OCI-LY1 (cell line): ENCODE data around the gene GFPT1.
A peak's percentile ranks its signal among the peaks of the same experiment; 100 is the strongest.

Experiments used
- H2AFZ ChIP-seq: fragments of 200-600 bp; sonication (generic), shearing (Covaris generic); 2 replicates; pipeline ENCODE4 v1.6.0; 2014; ENCODE audit warnings: antibody characterized with exemption, mild to moderate bottlenecking, low read length
- H3F3A ChIP-seq: fragments of 200-600 bp; sonication (generic), shearing (Covaris generic); 2 replicates; pipeline ENCODE4 v1.6.0; 2014; ENCODE audit warnings: mild to moderate bottlenecking, antibody characterized with exemption, low read length, moderate library complexity; ENCODE audit not compliant: insufficient read depth
- H3K27ac ChIP-seq: fragments of 200-600 bp; sonication (generic); 2 replicates; pipeline ENCODE4 v1.5.1; 2014; ENCODE audit warnings: low read length, mixed run types, mild to moderate bottlenecking, low read depth; ENCODE audit not compliant: poor library complexity, severe bottlenecking
- H3K27me3 ChIP-seq: fragments of 200-600 bp; sonication (generic); 2 replicates; pipeline ENCODE4 v1.6.0; 2014; ENCODE audit warnings: antibody characterized with exemption, mild to moderate bottlenecking, low read length, moderate library complexity; ENCODE audit not compliant: insufficient read depth
- H3K36me3 ChIP-seq: fragments of 200-600 bp; sonication (generic); 2 replicates; pipeline ENCODE4 v1.6.1; 2014; ENCODE audit warnings: mild to moderate bottlenecking, antibody characterized with exemption, low read length, moderate library complexity, mixed read lengths; ENCODE audit not compliant: insufficient read depth
- H3K4me1 ChIP-seq: fragments of 200-600 bp; sonication (generic); 2 replicates; pipeline ENCODE4 v1.5.1; 2014; ENCODE audit warnings: mild to moderate bottlenecking, low read length, moderate library complexity; ENCODE audit not compliant: insufficient read depth, severe bottlenecking
- H3K4me2 ChIP-seq: fragments of 200-600 bp; sonication (generic), shearing (Covaris generic); 2 replicates; pipeline ENCODE4 v1.6.1; 2014; ENCODE audit warnings: low read length
- H3K4me3 ChIP-seq: fragments of 200-600 bp; sonication (generic); 2 replicates; pipeline ENCODE4 v1.5.1; 2014; ENCODE audit warnings: low read length, low read depth, mild to moderate bottlenecking, mixed read lengths; ENCODE audit not compliant: poor library complexity, severe bottlenecking
- H3K79me2 ChIP-seq: fragments of 200-600 bp; shearing (Covaris generic); 2 replicates; pipeline ENCODE4 v1.6.1; 2016; ENCODE audit warnings: mixed run types, low read length, mixed read lengths; ENCODE audit not compliant: insufficient read depth
- H3K9ac ChIP-seq: fragments of 200-600 bp; sonication (generic), shearing (Covaris generic); 2 replicates; pipeline ENCODE4 v1.6.1; 2014; ENCODE audit warnings: mild to moderate bottlenecking, low read length, mixed read lengths
- H3K9me2 ChIP-seq: fragments of 200-600 bp; sonication (generic), shearing (Covaris generic); 2 replicates; pipeline ENCODE4 v1.6.1; 2014; ENCODE audit warnings: low read depth, mild to moderate bottlenecking, low read length, mixed read lengths
- H3K9me3 ChIP-seq: fragments of 200-600 bp; shearing (Covaris generic); 2 replicates; pipeline ENCODE4 v1.6.1; 2014; ENCODE audit warnings: low read length, mixed read lengths
- H4K20me1 ChIP-seq: fragments of 200-600 bp; sonication (generic), shearing (Covaris generic); 2 replicates; pipeline ENCODE4 v1.6.0; 2016; ENCODE audit warnings: mild to moderate bottlenecking, low read length; ENCODE audit not compliant: insufficient read depth
- CTCF ChIP-seq: fragments of 200-600 bp; sonication (generic), shearing (Covaris generic); IDR thresholded peaks from 2 replicates; pipeline ENCODE4 v1.5.1; 2017; ENCODE audit warnings: mild to moderate bottlenecking, antibody characterized with exemption, low read length, moderate library complexity, mixed read lengths
- EZH2 ChIP-seq: fragments of 200-600 bp; sonication (generic), shearing (Covaris generic); IDR thresholded peaks from 2 replicates; pipeline ENCODE4 v1.8.0; 2017; ENCODE audit warnings: borderline replicate concordance, mixed run types, mild to moderate bottlenecking, antibody characterized with exemption, low read length, moderate library complexity, mixed read lengths

Gene GFPT1

GRCh38 chr2:69307579-69308064, 79.4 kb downstream of the GFPT1 start:
- Histone ChIP-seq H3K27ac (no peak overlapping the region), H2AFZ (no peak overlapping the region)

GRCh38 chr2:69306822-69307578, 80.0 kb downstream of the GFPT1 start:
- Histone ChIP-seq H4K20me1 (no peaks in the 10 kb centered on the region), H3K4me2 (peak overlapping the region; percentile 90), H3K27ac (no peak overlapping the region), H2AFZ (no peak overlapping the region), H3F3A (no peaks in the 10 kb centered on the region), H3K4me3 (peak overlapping the region; percentile 63), H3K36me3 (no peaks in the 10 kb centered on the region), H3K9ac (peak overlapping the region; percentile 54; the same call in 1 of the 2 replicates), H3K9me2 (no peaks in the 10 kb centered on the region), H3K79me2 (no peaks in the 10 kb centered on the region), H3K27me3 (no peaks in the 10 kb centered on the region), H3K4me1 (peaks cover 10% of the 10 kb centered on the region), H3K9me3 (no peaks in the 10 kb centered on the region)
- TF ChIP-seq EZH2 (no peak), CTCF (peak; percentile 77)

More at GRCh38 chr2:69307579-69308064, 79.4 kb downstream of the GFPT1 start:
- Histone ChIP-seq H3K9me3 (no peaks in the 10 kb centered on the region), H3F3A (no peaks in the 10 kb centered on the region), H3K9ac (no peak overlapping the region), H4K20me1 (no peaks in the 10 kb centered on the region), H3K4me2 (peak overlapping the region; percentile 90; the same call in 1 of the 2 replicates), H3K79me2 (no peaks in the 10 kb centered on the region), H3K9me2 (no peaks in the 10 kb centered on the region), H3K4me3 (peak overlapping the region; percentile 63), H3K36me3 (no peaks in the 10 kb centered on the region), H3K27me3 (no peaks in the 10 kb centered on the region), H3K4me1 (peaks cover 10% of the 10 kb centered on the region)
- no peak for TF ChIP-seq EZH2
- TF ChIP-seq CTCF = no peak

GRCh38 chr2:69306393-69306821, 80.6 kb downstream of the GFPT1 start:
- Histone ChIP-seq H3K27me3 (no peaks in the 10 kb centered on the region), H2AFZ (no peak overlapping the region), H3K4me1 (peaks cover 10% of the 10 kb centered on the region), H3K9me3 (no peaks in the 10 kb centered on the region), H3K4me3 (peak overlapping the region; percentile 63), H3K9me2 (no peaks in the 10 kb centered on the region), H3K79me2 (no peaks in the 10 kb centered on the region), H3F3A (no peaks in the 10 kb centered on the region), H4K20me1 (no peaks in the 10 kb centered on the region), H3K4me2 (peak overlapping the region; percentile 90), H3K36me3 (no peaks in the 10 kb centered on the region), H3K9ac (no peak overlapping the region; the same call in 1 of the 2 replicates), H3K27ac (no peak overlapping the region)
- TF ChIP-seq CTCF (no peak), EZH2 (no peak)
